SK-N-SH (cell line): ENCODE measurements around the gene AKAP9.
A peak's percentile ranks its signal among the peaks of the same experiment; 100 is the strongest.

Experiments used
- EP300 ChIP-seq, 2 experiments: IDR thresholded peaks; 2 replicates each; pipeline versions ENCODE4 v1.4.0 to v1.6.1; 2012; ENCODE audit warnings: borderline replicate concordance in 1 of 2, low read depth in 1 of 2, low read length in 1 of 2
- JUND ChIP-seq: IDR thresholded peaks from 2 replicates; pipeline ENCODE4 v1.4.0; 2012
- POLR2AphosphoS5 ChIP-seq: IDR thresholded peaks from 2 replicates; pipeline ENCODE4 v1.6.1; 2012; ENCODE audit warnings: low read depth, low read length
- RAD21 ChIP-seq: IDR thresholded peaks from 2 replicates; pipeline ENCODE4 v1.6.1; 2012; ENCODE audit warnings: mild to moderate bottlenecking, low read length
- RFX5 ChIP-seq: IDR thresholded peaks from 2 replicates; pipeline ENCODE4 v1.6.1; 2012; ENCODE audit warnings: mild to moderate bottlenecking, improper control_type of control experiment, low read length
- SIN3A ChIP-seq: IDR thresholded peaks from 2 replicates; pipeline ENCODE4 v1.6.1; 2012; ENCODE audit warnings: low read depth, mild to moderate bottlenecking, low read length, moderate library complexity, borderline replicate concordance
- TAF1 ChIP-seq: IDR thresholded peaks from 2 replicates; pipeline ENCODE4 v1.6.1; 2012; ENCODE audit warnings: low read depth, mild to moderate bottlenecking, low read length, moderate library complexity, borderline replicate concordance
- TF ChIP-seq, protein P1 (sequence below): fragments of 200-600 bp; sonication (generic); IDR thresholded peaks from 2 replicates; pipeline ENCODE4 v1.6.1; 2017; ENCODE audit warnings: antibody characterized with exemption, mild to moderate bottlenecking, moderate library complexity
- TF ChIP-seq, protein P2 (sequence below): IDR thresholded peaks from 2 replicates; pipeline ENCODE4 v1.6.1; 2012; ENCODE audit warnings: mild to moderate bottlenecking, low read depth, low read length, moderate library complexity
- TF ChIP-seq, protein P3 (sequence below): IDR thresholded peaks from 2 replicates; pipeline ENCODE4 v1.4.0; 2012; ENCODE audit warnings: low read depth

DNA sequence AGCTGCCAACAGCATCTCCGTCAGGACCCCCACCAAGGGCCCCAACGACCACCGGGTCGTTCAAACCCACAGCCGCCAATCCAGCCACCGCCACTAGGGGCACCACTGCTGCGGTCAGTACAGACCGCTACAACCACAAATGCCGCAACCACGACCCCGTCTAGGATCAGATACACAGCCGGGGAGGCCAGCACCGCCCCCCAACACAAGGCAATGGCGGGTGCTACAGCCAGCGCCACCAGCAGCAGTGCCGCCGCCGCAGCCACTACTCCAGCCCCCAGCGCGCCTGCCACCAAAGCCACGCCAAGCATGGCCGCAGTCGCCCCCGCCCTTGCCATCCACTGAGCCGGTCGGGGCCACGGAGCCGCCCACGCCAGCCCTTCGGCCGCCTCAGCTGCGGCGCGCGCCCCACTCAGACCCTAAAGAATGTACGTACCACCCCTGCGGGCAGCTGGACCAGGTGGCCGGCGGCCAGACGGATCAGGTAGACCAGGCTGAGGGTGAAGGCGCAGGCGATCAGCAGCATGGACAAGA is 193.1 kb downstream of the AKAP9 start:
- TF ChIP-seq, protein P1, sequence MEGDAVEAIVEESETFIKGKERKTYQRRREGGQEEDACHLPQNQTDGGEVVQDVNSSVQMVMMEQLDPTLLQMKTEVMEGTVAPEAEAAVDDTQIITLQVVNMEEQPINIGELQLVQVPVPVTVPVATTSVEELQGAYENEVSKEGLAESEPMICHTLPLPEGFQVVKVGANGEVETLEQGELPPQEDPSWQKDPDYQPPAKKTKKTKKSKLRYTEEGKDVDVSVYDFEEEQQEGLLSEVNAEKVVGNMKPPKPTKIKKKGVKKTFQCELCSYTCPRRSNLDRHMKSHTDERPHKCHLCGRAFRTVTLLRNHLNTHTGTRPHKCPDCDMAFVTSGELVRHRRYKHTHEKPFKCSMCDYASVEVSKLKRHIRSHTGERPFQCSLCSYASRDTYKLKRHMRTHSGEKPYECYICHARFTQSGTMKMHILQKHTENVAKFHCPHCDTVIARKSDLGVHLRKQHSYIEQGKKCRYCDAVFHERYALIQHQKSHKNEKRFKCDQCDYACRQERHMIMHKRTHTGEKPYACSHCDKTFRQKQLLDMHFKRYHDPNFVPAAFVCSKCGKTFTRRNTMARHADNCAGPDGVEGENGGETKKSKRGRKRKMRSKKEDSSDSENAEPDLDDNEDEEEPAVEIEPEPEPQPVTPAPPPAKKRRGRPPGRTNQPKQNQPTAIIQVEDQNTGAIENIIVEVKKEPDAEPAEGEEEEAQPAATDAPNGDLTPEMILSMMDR = peak; percentile 100
- TF ChIP-seq SIN3A (peak; percentile 68; the same call in 1 of the 2 replicates), RFX5 (no peak), EP300 (IDR thresholded peaks at IDR 0.05; ENCODE audit: borderline replicate concordance in 1 of 2, low read depth in 1 of 2, low read length in 1 of 2) (no peak), JUND (no peak), POLR2AphosphoS5 (no peak), TAF1 (0 out of 2 replicates have a peak, but pooled peaks have one; percentile 18), RAD21 (peak; percentile 54)
- TF ChIP-seq, protein P2, sequence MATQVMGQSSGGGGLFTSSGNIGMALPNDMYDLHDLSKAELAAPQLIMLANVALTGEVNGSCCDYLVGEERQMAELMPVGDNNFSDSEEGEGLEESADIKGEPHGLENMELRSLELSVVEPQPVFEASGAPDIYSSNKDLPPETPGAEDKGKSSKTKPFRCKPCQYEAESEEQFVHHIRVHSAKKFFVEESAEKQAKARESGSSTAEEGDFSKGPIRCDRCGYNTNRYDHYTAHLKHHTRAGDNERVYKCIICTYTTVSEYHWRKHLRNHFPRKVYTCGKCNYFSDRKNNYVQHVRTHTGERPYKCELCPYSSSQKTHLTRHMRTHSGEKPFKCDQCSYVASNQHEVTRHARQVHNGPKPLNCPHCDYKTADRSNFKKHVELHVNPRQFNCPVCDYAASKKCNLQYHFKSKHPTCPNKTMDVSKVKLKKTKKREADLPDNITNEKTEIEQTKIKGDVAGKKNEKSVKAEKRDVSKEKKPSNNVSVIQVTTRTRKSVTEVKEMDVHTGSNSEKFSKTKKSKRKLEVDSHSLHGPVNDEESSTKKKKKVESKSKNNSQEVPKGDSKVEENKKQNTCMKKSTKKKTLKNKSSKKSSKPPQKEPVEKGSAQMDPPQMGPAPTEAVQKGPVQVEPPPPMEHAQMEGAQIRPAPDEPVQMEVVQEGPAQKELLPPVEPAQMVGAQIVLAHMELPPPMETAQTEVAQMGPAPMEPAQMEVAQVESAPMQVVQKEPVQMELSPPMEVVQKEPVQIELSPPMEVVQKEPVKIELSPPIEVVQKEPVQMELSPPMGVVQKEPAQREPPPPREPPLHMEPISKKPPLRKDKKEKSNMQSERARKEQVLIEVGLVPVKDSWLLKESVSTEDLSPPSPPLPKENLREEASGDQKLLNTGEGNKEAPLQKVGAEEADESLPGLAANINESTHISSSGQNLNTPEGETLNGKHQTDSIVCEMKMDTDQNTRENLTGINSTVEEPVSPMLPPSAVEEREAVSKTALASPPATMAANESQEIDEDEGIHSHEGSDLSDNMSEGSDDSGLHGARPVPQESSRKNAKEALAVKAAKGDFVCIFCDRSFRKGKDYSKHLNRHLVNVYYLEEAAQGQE = no peak
- TF ChIP-seq, protein P3, sequence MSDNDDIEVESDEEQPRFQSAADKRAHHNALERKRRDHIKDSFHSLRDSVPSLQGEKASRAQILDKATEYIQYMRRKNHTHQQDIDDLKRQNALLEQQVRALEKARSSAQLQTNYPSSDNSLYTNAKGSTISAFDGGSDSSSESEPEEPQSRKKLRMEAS = no peak
